Uterus (tissue), 4 donors: ENCODE measurements around the gene SLC16A6. TPM values are rescaled to one million over a fixed set of nuclear protein-coding genes. Genes with fewer than 3 reads are reported as not detected.

Source experiments
- DNase-seq, 2 donors: peaks; one replicate each; pipeline ENCODE4 v3.0.0-alpha.2; 2019 to 2020
- H3K27ac ChIP-seq, 2 donors: fragments of 200-600 bp; sonication (generic); 1 replicate in 1 of 2; 2 replicates in 1 of 2; pipeline ENCODE4 v1.5.1; 2016 to 2018
- H3K27me3 ChIP-seq, 2 donors: fragments of 200-600 bp; sonication (generic); one replicate each; pipeline ENCODE4 v1.5.1; 2018 to 2019; ENCODE audit warnings: control low read depth in 1 of 2
- H3K36me3 ChIP-seq, 2 donors: fragments of 200-600 bp; sonication (generic); one replicate each; pipeline ENCODE4 v1.5.1; 2019; ENCODE audit warnings: control low read depth in 1 of 2
- H3K4me1 ChIP-seq, 2 donors: fragments of 200-600 bp; sonication (generic); one replicate each; pipeline ENCODE4 v1.5.1; 2018 to 2019; ENCODE audit warnings: control low read depth in 1 of 2
- H3K4me3 ChIP-seq, 2 donors: fragments of 200-600 bp; sonication (generic); 1 replicate in 1 of 2; 2 replicates in 1 of 2; pipeline ENCODE4 v1.5.1; 2018 to 2019; ENCODE audit warnings: mild to moderate bottlenecking in 1 of 2
- H3K9me3 ChIP-seq, 2 donors: fragments of 200-600 bp; sonication (generic); one replicate each; pipeline ENCODE4 v1.5.1; 2019; ENCODE audit warnings: control low read depth in 1 of 2
- CTCF ChIP-seq, 4 experiments: fragments of 200-600 bp in 2 of 4; fragments of 450-650 bp in 2 of 4; sonication (generic) in 2 of 4; IDR thresholded peaks; one replicate each; pipeline ENCODE4 v1.5.1; 2016 to 2019; ENCODE audit warnings: antibody characterized with exemption in 4 of 4, mild to moderate bottlenecking in 2 of 4, moderate library complexity in 1 of 4
- POLR2A ChIP-seq, 2 donors: fragments of 450-650 bp; IDR thresholded peaks; one replicate each; pipeline ENCODE4 v1.6.1; 2016; ENCODE audit warnings: antibody characterized with exemption in 2 of 2, mild to moderate bottlenecking in 1 of 2, moderate library complexity in 1 of 2
- intact Hi-C: fragments of 100-400 bp; cut with DNase I; formaldehyde crosslinking; loops from one replicate; pipeline ENCODE4 v1.15.1; 2023; ENCODE audit warnings: low total_unique reads
- total RNA-seq, 4 donors: library from RNA; depleted of rRNA in 3 of 4; stranded (reverse); fragments of >200 nt in 3 of 4; gene quantifications; one replicate each; pipeline versions ENCODE4 v1.1.0 to v1.2.4, GENCODE V29; 2014 to 2023
- donor health status: DM: yes; HTN: yes; CAD: no.

The SLC16A6 gene
- total RNA-seq, 4 donors from 2014 or later, result 0.35 to 1.5 (median 1.0) TPM; not detected in 1

GRCh38 chr17:68295086-68295485 lies 4.2 kb upstream of the SLC16A6 start:
- Histone ChIP-seq H3K4me1 (peaks cover 0 to 16% of the 10 kb centered on the region in 2 donors), H3K36me3 (no peaks in the 10 kb centered on the region), H3K4me3 (no peak overlapping the region), H3K9me3 (no peaks in the 10 kb centered on the region), H3K27me3 (no peaks in the 10 kb centered on the region), H3K27ac (no peak overlapping the region)
- no peak for DNase-seq
- intact Hi-C loops, result no loop called here
- TF ChIP-seq POLR2A (IDR thresholded peaks at IDR 0.05) (no peak), CTCF (IDR thresholded peaks at IDR 0.05) (no peak)

GRCh38 chr17:68294617-68295016 lies 3.7 kb upstream of the SLC16A6 start:
- DNase-seq, result no peak
- no peak overlapping the region for H3K4me3 ChIP-seq
- TF ChIP-seq POLR2A (IDR thresholded peaks at IDR 0.05) (no peak), CTCF (IDR thresholded peaks at IDR 0.05) (no peak)
- H3K4me1 ChIP-seq, result peaks cover 0 to 16% of the 10 kb centered on the region in 2 donors
- no peaks in the 10 kb centered on the region for H3K36me3 ChIP-seq
- no peaks in the 10 kb centered on the region for H3K9me3 ChIP-seq
- H3K27me3 ChIP-seq, result no peaks in the 10 kb centered on the region
- intact Hi-C loops, result no loop called here
- no peak overlapping the region for H3K27ac ChIP-seq

- TF ChIP-seq CTCF (IDR thresholded peaks at IDR 0.05), result no peak
- no peak for TF ChIP-seq POLR2A (IDR thresholded peaks at IDR 0.05)
- Histone ChIP-seq H3K27me3 (no peaks in the 10 kb centered on the region), H3K36me3 (no peaks in the 10 kb centered on the region), H3K4me3 (no peak overlapping the region), H3K4me1 (peaks cover 0 to 16% of the 10 kb centered on the region in 2 donors), H3K9me3 (no peaks in the 10 kb centered on the region), H3K27ac (no peak overlapping the region)
- intact Hi-C loops, result no loop called here
- no peak for DNase-seq
Measured at GRCh38 chr17:68294196-68294555, 3.2 kb upstream of the SLC16A6 start.

GRCh38 chr17:68293490-68294195 lies 2.7 kb upstream of the SLC16A6 start:
- Histone ChIP-seq H3K27me3 (no peaks in the 10 kb centered on the region), H3K36me3 (no peaks in the 10 kb centered on the region), H3K9me3 (no peaks in the 10 kb centered on the region), H3K27ac (no peak overlapping the region), H3K4me1 (peaks cover 0 to 16% of the 10 kb centered on the region in 2 donors), H3K4me3 (no peak overlapping the region)
- intact Hi-C loops, result no loop called here
- DNase-seq, result no peak
- TF ChIP-seq CTCF (IDR thresholded peaks at IDR 0.05) (no peak), POLR2A (IDR thresholded peaks at IDR 0.05) (no peak)

- no peaks in the 10 kb centered on the region for H3K36me3 ChIP-seq
- no peak for TF ChIP-seq POLR2A (IDR thresholded peaks at IDR 0.05)
- TF ChIP-seq CTCF (IDR thresholded peaks at IDR 0.05), result no peak
- intact Hi-C loops, result no loop called here
- no peaks in the 10 kb centered on the region for H3K27me3 ChIP-seq
- H3K4me3 ChIP-seq, result no peak overlapping the region
- no peaks in the 10 kb centered on the region for H3K9me3 ChIP-seq
- DNase-seq, result no peak
- H3K27ac ChIP-seq, result no peak overlapping the region
- H3K4me1 ChIP-seq, result peaks cover 0 to 16% of the 10 kb centered on the region in 2 donors
Measured at GRCh38 chr17:68292689-68293040, 1.7 kb upstream of the SLC16A6 start.
